CD14-positive monocyte (primary cell): ENCODE results near the gene ATRX. TPM values are rescaled to one million over a fixed set of nuclear protein-coding genes. Genes with fewer than 3 reads are reported as not detected.

Source experiments
- DNase-seq, 3 donors: peaks; one replicate each; pipeline ENCODE4 v3.0.0-alpha.2; 2011 to 2022
- H2AFZ ChIP-seq: 2 replicates; pipeline ENCODE4 v1.6.0; 2012; ENCODE audit warnings: mild to moderate bottlenecking, low read depth, low read length, inconsistent platforms; ENCODE audit not compliant: insufficient read depth, poor library complexity, severe bottlenecking
- H3K27ac ChIP-seq, 2 donors: 1 replicate in 1 of 2; 2 replicates in 1 of 2; pipeline ENCODE4 v1.5.1; 2012 to 2013; ENCODE audit warnings: low read length in 2 of 2, control low read depth in 1 of 2, inconsistent platforms in 1 of 2, low read depth in 1 of 2, mild to moderate bottlenecking in 1 of 2
- H3K27me3 ChIP-seq, 2 donors: one replicate each; pipeline versions ENCODE4 v1.6.0 to v1.6.1; 2011 to 2013; ENCODE audit warnings: low read length in 2 of 2; ENCODE audit not compliant: control insufficient read depth in 2 of 2, insufficient read depth in 2 of 2
- H3K36me3 ChIP-seq, 2 donors: replicated peaks in 1 of 2; 1 replicate in 1 of 2; 2 replicates in 1 of 2; pipeline versions ENCODE4 v1.5.1 to v1.6.1; 2012 to 2013; ENCODE audit warnings: low read length in 2 of 2, control low read depth in 1 of 2, inconsistent platforms in 1 of 2, mild to moderate bottlenecking in 1 of 2; ENCODE audit not compliant: insufficient read depth in 2 of 2, control insufficient read depth in 1 of 2
- H3K4me1 ChIP-seq, 2 donors: 1 replicate in 1 of 2; 2 replicates in 1 of 2; pipeline versions ENCODE4 v1.5.1 to v1.6.1; 2012 to 2013; ENCODE audit warnings: low read length in 2 of 2, control low read depth in 1 of 2, inconsistent platforms in 1 of 2, mild to moderate bottlenecking in 1 of 2, moderate library complexity in 1 of 2; ENCODE audit not compliant: insufficient read depth in 2 of 2, control insufficient read depth in 1 of 2
- H3K4me2 ChIP-seq: replicated peaks from 2 replicates; pipeline ENCODE3; 2012; ENCODE audit warnings: low read length, moderate library complexity, mild to moderate bottlenecking; ENCODE audit not compliant: poor library complexity, severe bottlenecking; ENCODE audit errors: extremely low read depth
- H3K4me3 ChIP-seq, 3 experiments: fragments of 200-600 bp in 1 of 3; sonication (generic) in 1 of 3; replicated peaks in 1 of 3; 1 replicate in 2 of 3; 2 replicates in 1 of 3; pipeline ENCODE4 v1.5.1; 2011 to 2013; ENCODE audit warnings: low read length in 3 of 3, mild to moderate bottlenecking in 3 of 3, control low read depth in 2 of 3, low read depth in 2 of 3, inconsistent platforms in 1 of 3, moderate library complexity in 1 of 3
- H3K79me2 ChIP-seq: 2 replicates; pipeline ENCODE4 v1.6.0; 2012; ENCODE audit warnings: mild to moderate bottlenecking, control low read depth, inconsistent platforms, low read length, moderate library complexity; ENCODE audit not compliant: insufficient read depth
- H3K9ac ChIP-seq: 2 replicates; pipeline ENCODE4 v1.6.0; 2017; ENCODE audit warnings: low read length, mild to moderate bottlenecking; ENCODE audit not compliant: insufficient read depth, poor library complexity, severe bottlenecking
- H3K9me3 ChIP-seq, 2 donors: replicated peaks in 1 of 2; 1 replicate in 1 of 2; 2 replicates in 1 of 2; pipeline versions ENCODE4 v1.5.1 to v1.6.1; 2012 to 2013; ENCODE audit warnings: low read length in 2 of 2, control low read depth in 1 of 2; ENCODE audit not compliant: control insufficient read depth in 1 of 2, insufficient read depth in 1 of 2
- H4K20me1 ChIP-seq: 2 replicates; pipeline ENCODE4 v1.6.0; 2012; ENCODE audit warnings: mild to moderate bottlenecking, low read length, control low read depth, moderate library complexity; ENCODE audit not compliant: insufficient read depth
- H3K27ac Mint-ChIP-seq, 7 donors: one replicate each; pipeline ENCODE4 v1.8.0; 2020; ENCODE audit warnings: mild to moderate bottlenecking in 7 of 7, mixed read lengths in 7 of 7, moderate library complexity in 6 of 7, inconsistent platforms in 2 of 7
- H3K27me3 Mint-ChIP-seq, 3 donors: one replicate each; pipeline ENCODE4 v1.8.0; 2021 to 2022; ENCODE audit warnings: low read depth in 3 of 3, mild to moderate bottlenecking in 3 of 3, mixed read lengths in 3 of 3, moderate library complexity in 3 of 3, inconsistent platforms in 1 of 3
- H3K36me3 Mint-ChIP-seq, 2 donors: one replicate each; pipeline ENCODE4 v1.8.0; 2020; ENCODE audit warnings: mixed read lengths in 2 of 2, inconsistent platforms in 1 of 2, mild to moderate bottlenecking in 1 of 2
- H3K4me1 Mint-ChIP-seq: one replicate; pipeline ENCODE4 v1.8.0; 2020; ENCODE audit warnings: mild to moderate bottlenecking, mixed read lengths
- H3K4me3 Mint-ChIP-seq, 2 donors: one replicate each; pipeline ENCODE4 v1.8.0; 2020; ENCODE audit warnings: mild to moderate bottlenecking in 2 of 2, mixed read lengths in 2 of 2, moderate library complexity in 1 of 2
- H3K9me3 Mint-ChIP-seq, 7 donors: one replicate each; pipeline ENCODE4 v1.8.0; 2020 to 2022; ENCODE audit warnings: mixed read lengths in 7 of 7, mild to moderate bottlenecking in 6 of 7, moderate library complexity in 6 of 7, inconsistent platforms in 2 of 7
- WGBS: methylation state at CpG from one replicate; pipeline ENCODE4 v1.1.5; 2013; ENCODE audit warnings: missing lambda C conversion rate; ENCODE audit not compliant: insufficient coverage; 5-methylcytosine and 5-hydroxymethylcytosine counted together
- intact Hi-C, 2 donors: fragments of 100-400 bp; cut with micrococcal nuclease; formaldehyde crosslinking; loops; one replicate each; pipeline versions ENCODE4 v1.15.0 to v1.15.1; 2023
- polyA plus RNA-seq, 3 donors: library from polyadenylated mRNA; depleted of rRNA in 1 of 3; unstranded in 2 of 3; stranded (reverse) in 1 of 3; fragments of 300-500 nt in 2 of 3; fragments of >200 nt in 1 of 3; fragmentation: Illumina TruSeq in 2 of 3; gene quantifications; 1 replicate in 2 of 3; 2 replicates in 1 of 3; pipeline ENCODE4 v1.2.3, GENCODE V29; 2012 to 2021
- TF ChIP-seq, protein P1 (sequence below): fragments of 200-600 bp; IDR thresholded peaks from one replicate; pipeline ENCODE4 v1.8.0; 2022; ENCODE audit warnings: antibody characterized with exemption, mild to moderate bottlenecking

Gene ATRX
- polyA plus RNA-seq, 3 donors = 8.6 to 18.3 (median 17.3) TPM

- Histone ChIP-seq H3K79me2 (no peaks in the 10 kb centered on the region), H4K20me1 (no peaks in the 10 kb centered on the region), H3K4me2 (no peak overlapping the region), H3K4me3 (no peak overlapping the region), H3K27ac (no peak overlapping the region), H3K27me3 (no peaks in the 10 kb centered on the region), H3K4me1 (no peaks in the 10 kb centered on the region), H3K9me3 (no peaks in the 10 kb centered on the region), H2AFZ (no peak overlapping the region), H3K9ac (no peak overlapping the region), H3K36me3 (no peaks in the 10 kb centered on the region)
- Mint-ChIP-seq H3K9me3 (peaks cover 0 to 16% (median 4%) of the 10 kb centered on the region in 7 donors), H3K36me3 (no peaks in the 10 kb centered on the region), H3K27ac (no peak overlapping the region), H3K4me1 (peaks cover 5% of the 10 kb centered on the region), H3K4me3 (no peak overlapping the region), H3K27me3 (peaks cover 0 to 1% (median 1%) of the 10 kb centered on the region in 3 donors)
- no peak for DNase-seq
- no CpG with 5 or more reads among the region's 1 CpG for WGBS
- TF ChIP-seq, protein P1, sequence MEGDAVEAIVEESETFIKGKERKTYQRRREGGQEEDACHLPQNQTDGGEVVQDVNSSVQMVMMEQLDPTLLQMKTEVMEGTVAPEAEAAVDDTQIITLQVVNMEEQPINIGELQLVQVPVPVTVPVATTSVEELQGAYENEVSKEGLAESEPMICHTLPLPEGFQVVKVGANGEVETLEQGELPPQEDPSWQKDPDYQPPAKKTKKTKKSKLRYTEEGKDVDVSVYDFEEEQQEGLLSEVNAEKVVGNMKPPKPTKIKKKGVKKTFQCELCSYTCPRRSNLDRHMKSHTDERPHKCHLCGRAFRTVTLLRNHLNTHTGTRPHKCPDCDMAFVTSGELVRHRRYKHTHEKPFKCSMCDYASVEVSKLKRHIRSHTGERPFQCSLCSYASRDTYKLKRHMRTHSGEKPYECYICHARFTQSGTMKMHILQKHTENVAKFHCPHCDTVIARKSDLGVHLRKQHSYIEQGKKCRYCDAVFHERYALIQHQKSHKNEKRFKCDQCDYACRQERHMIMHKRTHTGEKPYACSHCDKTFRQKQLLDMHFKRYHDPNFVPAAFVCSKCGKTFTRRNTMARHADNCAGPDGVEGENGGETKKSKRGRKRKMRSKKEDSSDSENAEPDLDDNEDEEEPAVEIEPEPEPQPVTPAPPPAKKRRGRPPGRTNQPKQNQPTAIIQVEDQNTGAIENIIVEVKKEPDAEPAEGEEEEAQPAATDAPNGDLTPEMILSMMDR = no peak
- intact Hi-C loops = no loop called here
These were observed 16.2 kb upstream of the ATRX start for GRCh38 chrX:77802201-77802600.

DNA sequence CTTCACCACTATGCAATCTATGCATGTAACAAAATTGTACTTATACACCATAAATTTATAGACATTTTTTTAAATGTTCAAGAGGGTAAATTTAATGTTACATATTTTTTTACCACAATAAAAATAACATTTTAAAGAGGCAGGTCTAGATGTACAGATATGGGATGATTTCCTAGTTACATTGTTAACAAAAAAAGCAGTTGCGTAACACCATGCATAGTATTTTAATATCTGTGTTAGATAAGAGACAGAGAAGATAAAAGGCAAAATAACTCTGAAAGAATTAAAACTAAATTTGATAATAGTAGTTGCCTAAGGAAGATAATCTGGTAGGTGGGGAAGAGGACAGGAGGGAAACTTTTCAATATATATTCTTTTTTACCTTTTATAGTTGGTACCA lies 9.1 kb upstream of the ATRX start:
- no peak overlapping the region for H2AFZ ChIP-seq
- H3K4me1 ChIP-seq = no peaks in the 10 kb centered on the region
- H3K9ac ChIP-seq = no peak overlapping the region
- H3K79me2 ChIP-seq = no peaks in the 10 kb centered on the region
- Mint-ChIP-seq H3K4me1 (no peaks in the 10 kb centered on the region), H3K36me3 (no peaks in the 10 kb centered on the region), H3K9me3 (peaks cover 0 to 12% (median 3%) of the 10 kb centered on the region in 7 donors), H3K27me3 (peaks cover 0 to 4% (median 0%) of the 10 kb centered on the region in 3 donors), H3K4me3 (no peak overlapping the region), H3K27ac (no peak overlapping the region)
- H3K9me3 ChIP-seq = no peaks in the 10 kb centered on the region
- H4K20me1 ChIP-seq = no peaks in the 10 kb centered on the region
- no peak overlapping the region for H3K27ac ChIP-seq
- H3K36me3 ChIP-seq = no peaks in the 10 kb centered on the region
- TF ChIP-seq, protein P1 = no peak
- H3K4me3 ChIP-seq = no peak overlapping the region
- H3K4me2 ChIP-seq = no peak overlapping the region
- DNase-seq = no peak
- H3K27me3 ChIP-seq = no peaks in the 10 kb centered on the region
- no CpG with 5 or more reads among the region's 1 CpG for WGBS
- intact Hi-C loops = no loop called here
